GM21360 (cell line): ENCODE data around the gene NANP.
"Not testable (repeated sequence)": the region's sequence is repeated elsewhere in the genome, so short reads cannot be mapped to it uniquely, and the experiment has no call there.

Experiments used
- ATAC-seq: cut with Tn5 transposase; IDR thresholded peaks from one replicate; pipeline ENCODE4 v1.9.1; 2021; ENCODE audit warnings: mild to moderate bottlenecking, moderate library complexity; ENCODE audit not compliant: unreplicated experiment

Gene NANP

DNA sequence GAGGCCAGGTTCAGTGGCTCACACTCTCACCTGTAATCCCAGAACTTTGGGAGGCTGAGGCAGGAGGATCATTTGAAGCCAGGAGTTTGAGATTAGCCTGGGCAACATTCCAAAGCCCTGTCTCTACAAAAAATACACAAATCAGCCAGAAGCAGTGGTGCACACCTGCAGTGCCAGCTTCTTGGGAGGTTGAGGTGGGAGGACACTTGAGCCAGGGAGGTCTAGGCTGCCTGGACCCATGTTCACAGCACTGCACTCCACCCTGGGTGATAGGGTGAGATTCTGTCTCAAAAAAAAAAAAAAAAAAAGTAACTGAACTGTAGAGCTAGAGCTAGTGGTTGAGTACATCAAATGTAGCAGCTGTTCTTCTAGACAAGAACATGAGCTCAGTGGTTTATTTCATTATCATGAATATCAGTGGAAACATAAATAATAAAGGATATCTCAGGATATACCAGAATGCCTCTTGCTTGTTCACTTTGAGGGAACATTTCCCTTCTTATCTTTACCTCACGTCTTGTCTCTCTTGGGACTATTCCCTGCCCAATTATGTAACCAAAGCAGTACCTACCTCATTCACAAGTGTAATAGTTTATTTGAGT lies 17.6 kb downstream of the NANP start:
- ATAC-seq = no peak

DNA sequence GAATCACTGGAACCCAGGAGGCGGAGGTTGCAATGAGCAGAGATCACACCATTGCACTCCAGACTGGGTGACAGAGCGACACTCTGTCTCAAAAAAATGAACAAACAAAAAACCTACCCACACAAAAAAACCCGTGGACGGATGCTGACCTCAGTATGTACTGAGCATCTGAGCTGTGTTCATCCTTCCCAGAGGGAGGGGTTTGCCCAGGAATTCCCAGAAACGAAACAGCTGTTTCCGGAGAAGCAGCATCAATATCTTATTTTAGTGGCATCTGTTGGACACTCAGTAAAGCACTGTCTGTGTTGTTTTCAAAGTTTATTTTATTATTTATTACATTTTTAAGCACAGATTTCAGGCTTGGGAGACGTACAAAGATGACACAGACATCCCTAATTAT lies 18.7 kb downstream of the NANP start:
- ATAC-seq = no peak

DNA sequence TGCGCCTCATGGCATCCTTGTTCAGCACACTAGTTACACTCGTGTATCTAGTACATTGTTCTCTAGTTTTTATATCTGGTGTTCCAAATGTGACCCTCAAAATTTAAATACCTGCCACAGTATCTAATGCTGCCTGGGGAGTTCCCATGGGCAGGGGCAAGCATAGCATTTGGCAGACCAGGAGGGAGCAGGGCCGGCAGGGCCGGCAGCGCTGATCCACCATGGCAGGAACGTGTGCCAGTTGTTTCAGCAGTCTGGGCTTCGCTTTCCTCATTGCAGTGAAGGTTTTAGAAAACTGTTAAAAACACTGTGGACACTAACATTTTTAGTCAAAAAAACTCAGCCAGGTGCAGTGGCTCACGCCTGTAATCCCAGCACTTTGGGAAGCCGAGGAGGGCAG lies 19.2 kb downstream of the NANP start:
- no peak for ATAC-seq

DNA sequence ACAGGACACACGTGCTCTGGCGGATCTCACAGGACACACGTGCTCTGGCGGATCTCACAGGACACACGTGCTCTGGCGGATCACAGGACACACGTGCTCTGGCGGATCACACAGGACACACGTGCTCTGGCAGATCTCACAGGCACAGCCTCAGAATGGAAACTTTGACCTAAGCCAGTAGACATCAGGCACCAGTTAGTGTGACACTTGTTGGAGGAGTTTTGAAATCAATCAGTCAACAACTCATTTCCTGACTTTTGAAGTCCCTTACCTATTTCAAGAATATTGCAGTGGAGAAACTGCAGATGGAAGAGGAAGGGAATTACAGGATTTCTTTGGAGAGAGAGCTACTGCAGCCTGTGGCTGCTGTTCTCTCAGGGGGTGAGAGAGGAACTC lies 20.9 kb downstream of the NANP start:
- not testable (repeated sequence) for ATAC-seq

DNA sequence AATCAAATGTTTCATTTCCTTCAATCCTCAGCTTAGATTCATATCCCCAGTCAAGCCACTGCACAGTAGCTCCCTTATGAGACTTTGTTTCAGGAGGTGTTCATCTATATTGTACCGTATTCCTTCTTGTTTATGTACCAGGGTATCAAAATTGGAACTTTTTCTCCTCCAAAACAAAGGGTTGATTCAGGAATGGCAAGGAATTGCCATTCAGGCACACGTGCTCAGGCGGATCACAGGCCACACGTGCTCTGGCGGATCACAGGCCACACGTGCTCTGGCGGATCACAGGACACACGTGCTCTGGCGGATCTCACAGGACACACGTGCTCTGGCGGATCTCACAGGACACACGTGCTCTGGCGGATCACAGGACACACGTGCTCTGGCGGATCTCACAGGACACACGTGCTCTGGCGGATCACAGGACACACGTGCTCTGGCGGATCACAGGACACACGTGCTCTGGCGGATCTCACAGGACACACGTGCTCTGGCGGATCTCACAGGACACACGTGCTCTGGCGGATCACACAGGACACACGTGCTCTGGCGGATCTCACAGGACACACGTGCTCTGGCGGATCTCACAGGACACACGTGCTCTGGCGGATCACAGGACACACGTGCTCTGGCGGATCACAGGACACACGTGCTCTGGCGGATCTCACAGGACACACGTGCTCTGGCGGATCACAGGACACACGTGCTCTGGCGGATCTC lies 21.5 kb downstream of the NANP start:
- not testable (repeated sequence) for ATAC-seq

DNA sequence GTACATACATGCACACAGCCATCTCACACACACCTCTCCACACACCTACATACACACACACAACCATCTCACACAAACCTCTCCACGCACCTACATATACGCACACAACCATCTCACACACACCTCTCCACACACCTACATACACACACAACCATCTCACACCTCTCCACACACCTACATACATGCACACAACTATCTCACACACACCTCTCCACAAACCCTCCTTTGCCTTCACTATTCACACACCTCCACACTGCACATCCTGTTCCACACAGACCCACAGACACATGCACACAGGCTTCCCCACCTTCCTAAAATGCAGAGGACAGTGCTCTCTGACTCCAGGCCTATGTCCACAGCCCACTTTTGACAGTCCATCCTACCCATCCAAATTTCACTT lies 22.2 kb downstream of the NANP start:
- no peak for ATAC-seq

DNA sequence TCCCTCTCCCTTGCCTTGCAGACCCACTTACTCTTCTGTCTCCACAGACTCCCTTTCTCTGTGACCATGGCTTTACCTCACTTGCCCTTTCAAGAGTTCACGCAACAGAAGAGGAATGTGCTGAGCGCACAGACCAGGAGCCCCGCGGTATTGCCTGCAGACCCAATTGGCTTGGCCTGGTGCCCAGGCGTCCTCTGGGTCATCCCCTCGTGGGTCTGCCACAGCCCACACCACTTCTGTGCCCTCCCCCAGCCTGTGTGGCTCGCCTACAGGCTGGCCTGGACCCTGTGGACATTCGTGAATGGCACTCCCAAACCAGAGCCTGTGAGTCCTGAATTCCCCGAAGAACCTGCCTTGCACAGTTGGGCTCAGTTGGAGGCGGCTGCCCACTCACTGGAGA lies 23.2 kb downstream of the NANP start:
- ATAC-seq = no peak

DNA sequence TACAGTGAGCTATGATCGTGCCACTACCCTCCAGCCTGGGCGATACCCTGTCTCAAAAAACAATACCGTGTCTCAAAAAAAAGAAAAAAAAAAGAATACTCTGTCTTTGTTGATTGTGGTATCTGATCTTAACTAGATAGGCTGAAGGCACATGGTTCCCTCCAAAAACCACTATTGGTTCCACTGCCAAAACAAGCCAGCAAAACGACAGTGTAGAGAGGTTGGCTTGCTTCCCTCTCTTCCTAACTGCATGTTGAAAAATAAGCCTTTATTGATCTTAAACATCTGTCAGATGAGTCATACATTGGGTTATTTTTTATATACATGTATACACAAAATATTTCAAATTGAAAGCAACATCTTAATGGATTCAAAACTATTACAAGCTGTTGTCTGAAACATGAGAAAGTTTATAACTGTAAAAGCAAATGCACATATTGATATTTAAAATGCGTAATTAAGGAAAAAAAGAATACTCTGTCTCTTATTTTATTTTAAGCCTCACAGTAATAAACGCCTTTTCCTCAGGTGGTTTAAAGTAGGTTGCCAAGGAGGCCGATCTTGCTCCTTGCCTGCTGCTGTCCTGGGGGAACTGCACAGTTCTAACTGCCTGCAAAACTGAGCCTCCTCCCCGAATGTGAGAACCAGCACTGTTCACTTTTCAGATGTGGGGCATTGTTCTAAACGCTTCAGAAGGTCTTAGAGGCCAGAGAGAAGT lies 31.5 kb downstream of the NANP start:
- no peak for ATAC-seq

DNA sequence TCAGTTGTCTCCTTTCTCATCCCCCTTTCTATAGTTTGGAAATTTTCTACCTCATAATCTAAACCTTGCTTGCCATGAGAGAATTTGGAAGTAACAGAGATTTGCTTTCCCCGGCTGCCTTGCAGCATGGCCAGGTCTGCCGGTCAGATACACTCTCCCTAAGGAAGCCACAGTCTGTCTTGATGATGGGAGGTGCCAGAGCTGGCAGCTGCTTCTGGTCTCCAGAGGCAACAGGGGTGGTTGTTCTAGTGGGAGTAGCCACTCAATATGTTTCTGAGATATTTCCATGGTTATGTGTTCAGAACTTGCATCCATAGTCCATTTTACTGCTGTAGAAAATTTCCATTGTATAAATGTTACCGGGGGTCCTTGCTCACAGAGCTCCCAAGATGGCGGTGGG lies 33.0 kb downstream of the NANP start:
- ATAC-seq = not testable (repeated sequence)

DNA sequence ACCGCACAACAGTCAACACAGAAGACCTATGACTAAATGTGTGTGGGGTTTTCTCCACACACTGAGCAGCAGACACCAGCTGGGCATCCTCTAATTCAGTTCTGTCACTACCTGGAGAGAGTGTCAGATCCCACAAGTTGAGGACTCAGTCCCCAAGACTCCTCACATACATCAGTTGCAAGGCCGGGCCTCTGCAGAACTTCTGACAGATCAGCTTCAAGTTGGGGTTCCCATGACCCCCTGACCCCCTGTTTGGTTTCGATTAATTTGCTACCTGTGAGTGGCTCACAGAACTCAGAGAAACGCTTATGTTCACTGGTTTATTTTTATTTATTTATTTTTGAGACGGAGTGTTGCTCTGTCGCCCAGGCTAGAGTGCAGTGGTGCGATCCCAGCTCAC lies 35.3 kb downstream of the NANP start:
- no peak for ATAC-seq

DNA sequence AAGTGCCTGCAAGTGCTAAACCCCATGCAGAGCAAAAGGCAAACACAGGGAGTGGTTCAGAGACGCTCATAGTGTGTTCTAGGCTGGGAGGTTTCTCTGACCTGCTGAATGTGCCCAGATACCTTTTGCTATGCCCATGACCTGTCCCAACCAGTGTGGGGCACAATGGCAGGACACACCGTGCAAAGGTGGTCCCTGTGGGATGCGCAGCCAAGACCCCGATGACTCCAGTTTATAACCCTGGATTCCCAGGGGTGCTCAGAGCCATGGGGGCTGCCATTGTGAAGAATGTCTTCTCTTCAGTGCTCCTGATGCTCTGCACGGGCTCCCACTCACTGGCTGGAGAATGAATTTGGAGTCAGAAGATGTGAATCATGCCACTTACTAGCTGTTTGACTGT lies 36.3 kb downstream of the NANP start:
- no peak for ATAC-seq

DNA sequence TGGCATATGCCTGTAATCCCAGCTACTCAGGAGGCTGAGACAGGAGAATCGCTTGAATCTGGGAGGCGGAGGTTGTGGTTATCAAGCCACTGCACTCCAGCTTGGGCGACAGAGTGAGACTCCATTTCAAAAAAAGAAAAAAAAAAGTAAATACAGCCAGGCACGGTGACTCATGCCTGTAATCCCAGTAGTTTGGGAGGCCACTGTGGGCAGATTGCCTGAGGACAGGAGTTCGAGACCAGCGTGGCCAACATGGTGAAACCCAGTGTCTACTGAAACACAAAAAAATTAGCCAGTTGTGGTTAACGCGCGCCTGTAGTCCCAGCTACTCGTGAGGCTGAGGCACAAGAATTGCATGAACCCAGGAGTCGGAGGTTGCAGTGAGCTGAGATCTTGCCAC lies 36.9 kb downstream of the NANP start:
- no peak for ATAC-seq

DNA sequence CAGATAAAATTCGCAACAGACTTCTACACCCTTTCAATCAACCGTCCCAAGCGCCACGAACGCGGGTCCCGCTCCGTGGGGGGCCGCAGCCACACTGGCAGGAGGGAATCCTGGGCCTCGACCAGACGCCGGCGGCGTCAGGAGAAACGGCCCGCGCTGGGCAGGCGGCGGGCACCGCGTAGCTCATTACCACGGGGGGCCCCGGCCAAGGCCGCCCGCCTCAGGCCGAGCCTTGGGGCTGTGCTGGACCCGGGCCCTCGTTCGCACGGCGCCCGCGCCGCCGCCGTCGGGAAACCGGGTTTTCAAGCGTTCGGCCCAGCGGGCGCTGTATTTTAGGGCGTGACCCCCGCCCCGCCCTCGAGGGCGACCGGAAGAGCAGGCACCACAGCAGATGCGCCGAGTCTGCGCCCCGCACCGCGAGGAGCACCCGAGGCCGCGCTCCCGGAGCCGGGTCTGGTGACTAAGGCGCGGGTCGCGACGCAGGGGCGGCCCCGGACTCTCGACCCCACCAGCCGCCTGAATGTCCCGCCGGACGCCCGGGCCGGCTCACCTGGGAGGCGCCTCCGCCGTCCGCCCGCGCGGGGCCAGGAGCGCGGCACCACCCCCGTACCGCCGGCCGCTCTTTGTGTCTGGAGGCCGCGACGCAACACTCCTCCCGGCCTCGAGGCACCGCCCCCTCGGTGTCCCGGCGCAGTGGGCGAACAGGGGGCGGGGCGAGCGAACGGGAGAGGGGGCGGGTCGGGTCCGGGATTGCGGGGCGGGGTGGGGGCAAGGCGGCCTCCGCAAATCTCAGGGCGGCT lies 38.7 kb downstream of the NANP start, which contains the start of gene NINL:
Gene NINL (minus strand): TSS at position 627 of the 800 bp plus-strand sequence. CDS start 58,944 bp downstream, outside the sequence.
- no peak for ATAC-seq

DNA sequence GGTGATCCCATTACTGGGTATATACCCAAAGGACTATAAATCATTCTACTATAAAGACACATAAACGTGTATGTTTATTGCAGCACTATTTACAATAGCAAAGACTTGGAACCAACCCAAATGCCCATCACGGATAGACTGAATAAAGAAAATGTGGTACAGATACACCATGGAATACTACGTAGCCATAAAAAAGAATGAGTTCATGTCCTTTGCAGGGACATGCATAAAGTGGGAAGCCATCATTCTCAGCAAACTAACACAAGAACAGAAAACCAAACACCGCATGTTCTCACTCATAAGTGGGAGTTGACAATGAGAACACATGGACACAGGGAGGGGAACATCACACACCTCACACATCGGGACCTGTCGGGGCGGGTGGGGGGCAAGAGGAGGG lies 40.2 kb downstream of the NANP start:
- ATAC-seq = not testable (repeated sequence)

DNA sequence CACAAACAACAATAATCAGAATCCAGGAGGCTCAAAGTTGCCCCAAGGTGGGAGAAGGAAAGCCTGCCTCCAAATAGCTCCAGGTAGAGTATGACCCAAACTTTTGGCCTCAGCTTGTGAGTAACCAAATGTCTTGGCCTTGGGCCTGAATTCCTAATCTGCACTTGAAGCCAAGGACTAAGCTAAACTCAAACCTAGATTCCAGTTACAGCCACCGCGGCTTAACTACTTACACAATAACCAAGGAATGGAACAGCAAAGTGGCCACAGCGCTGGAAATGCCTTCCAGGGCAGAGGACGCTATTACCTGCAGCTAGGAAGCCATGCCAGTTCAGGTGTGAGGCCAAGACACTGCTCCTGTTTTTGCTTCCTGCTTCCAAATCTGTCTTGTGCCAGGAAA lies 43.1 kb downstream of the NANP start:
- ATAC-seq = no peak

DNA sequence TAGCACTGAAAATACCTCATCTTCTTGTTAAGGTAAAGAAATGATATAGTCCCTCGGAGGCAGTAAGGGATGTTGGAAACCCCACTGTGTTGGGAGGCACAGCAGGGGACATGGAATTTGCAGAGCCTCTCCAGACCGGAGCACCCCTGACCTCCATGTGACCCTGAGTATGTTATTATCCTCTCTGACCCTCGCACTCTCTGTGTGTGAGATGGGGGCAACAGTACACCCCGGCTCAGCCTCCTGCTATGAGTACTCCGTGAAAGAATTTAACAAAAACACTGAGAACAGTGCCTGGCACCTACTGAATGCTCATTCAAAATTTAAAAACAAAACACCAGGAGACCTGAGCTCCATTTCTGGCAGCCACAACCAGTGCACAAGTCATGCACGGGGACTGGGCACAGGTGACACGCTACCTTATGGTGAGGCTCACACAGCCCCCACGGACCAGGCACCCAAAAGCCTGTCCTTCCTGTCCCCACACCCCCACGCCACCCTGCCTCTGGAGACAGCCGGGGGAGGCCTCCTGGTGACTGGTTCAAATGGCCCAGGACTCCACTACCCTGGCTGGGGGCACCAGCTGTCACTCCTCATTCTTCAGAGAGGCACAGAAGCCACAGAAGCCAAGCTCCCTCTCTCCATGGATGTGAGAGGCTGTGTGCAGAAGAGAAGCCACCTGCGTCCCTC lies 44.6 kb downstream of the NANP start:
- no peak for ATAC-seq

DNA sequence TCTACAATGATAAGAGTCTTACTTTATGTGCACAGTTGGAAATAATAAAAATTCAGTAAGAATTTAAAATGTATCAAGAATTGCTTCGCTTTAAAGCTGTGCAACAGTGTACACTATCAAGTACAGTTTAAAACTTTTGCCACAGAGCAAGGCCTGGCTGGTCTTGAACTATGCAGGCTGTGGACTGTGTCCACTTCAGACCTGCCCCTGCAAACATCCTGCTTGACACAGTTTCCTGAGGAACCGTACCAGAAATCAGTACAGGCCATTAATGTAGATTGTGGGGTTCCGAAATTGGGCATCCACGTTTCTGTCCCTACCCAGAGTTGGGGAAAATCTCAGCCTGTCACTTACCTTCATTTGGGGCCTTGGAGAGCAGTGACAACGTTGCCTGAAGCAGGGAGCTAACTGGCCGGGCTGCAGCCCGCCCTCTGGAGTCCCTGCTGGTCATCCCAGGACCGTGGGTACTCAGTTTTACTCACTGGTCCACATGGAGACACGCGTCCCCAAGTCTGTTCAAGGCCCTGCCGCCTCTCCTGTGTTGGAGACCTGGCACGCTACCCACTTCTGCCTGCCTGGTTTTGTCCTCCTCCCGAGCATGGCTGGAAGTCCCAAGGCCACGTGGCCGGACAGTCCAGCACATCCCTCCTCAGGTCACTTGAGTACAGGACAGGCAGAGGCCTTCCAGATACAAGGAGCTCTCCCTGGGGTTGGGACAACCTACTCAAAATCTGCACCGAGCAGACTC lies 46.9 kb downstream of the NANP start:
- ATAC-seq = no peak

DNA sequence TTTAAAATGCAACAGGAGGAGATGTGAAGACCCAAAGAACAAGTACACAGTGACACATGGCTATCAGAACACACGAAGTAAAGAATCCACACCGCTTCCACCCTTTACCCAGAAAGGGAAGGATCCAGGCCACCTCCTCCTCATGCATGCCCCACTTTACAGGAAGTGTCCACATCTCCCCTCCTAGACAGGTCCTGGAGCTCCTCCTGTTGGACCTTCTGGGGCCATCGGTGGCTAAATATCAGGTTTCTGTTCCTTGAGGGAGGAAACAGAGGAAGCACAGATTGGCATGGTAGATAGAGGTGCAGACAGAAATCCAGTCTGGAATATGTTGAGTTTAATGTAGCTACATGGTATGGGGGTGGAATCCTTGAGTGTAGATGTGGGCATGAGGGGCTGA lies 49.4 kb downstream of the NANP start:
- no peak for ATAC-seq

DNA sequence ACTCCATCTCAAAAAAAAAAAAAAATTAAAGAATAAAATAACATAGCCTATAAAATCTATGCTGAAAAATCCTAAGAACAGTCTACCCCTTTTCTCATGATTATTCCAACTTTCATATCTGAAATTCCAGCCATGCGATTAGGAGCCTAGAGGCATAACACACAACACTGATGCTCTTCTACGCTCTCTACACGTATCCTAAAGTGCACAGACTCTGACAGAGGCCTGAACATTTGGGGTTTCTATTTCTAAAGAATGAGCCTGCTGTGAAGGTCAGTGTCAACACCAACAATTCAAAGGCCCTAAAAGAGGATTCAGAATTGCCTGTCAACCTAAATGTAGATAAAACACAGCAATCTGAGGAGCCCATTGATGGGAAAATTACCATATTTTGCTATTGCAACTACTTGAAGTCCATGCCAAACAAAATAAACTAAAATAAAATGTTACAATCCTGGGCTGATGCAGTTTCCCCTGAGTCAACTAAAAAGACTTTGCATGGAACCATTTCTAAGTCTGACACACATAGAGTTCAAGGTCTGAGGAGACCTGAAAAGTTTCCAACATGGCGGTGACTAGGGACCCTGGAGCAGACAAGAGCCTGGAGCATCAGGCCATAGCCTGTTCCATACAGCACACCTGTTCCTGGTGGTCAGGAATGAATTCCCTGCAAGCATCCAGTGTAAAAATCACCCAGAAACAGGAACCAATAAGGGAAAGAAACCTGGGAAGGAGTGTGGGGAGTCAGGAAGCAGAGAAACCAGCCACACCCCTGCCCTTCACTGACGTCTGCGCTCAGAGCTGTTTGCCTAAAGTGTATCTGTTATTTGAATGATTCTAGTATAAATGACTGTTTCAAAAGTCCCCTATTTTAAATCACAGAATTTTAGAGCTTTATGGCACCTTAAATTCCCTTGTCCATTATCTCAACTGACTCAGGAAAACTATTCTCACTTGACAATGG lies 50.2 kb downstream of the NANP start:
- ATAC-seq = no peak
